Cardiac muscle cell (in vitro differentiated cells and primary cell): ENCODE results near the gene HELZ2. TPM values are rescaled to one million over a fixed set of nuclear protein-coding genes. Genes with fewer than 3 reads are reported as not detected.

ENCODE experiments used
- DNase-seq, 2 donors: peaks; one replicate each; pipeline versions ENCODE4 v3.0.0 to v3.0.0-alpha.2; 2010 to 2017; ENCODE audit warnings: low read depth in 1 of 2, low spot score in 1 of 2
- H3K27ac ChIP-seq: fragments of 200-600 bp; sonication (generic); 2 replicates; pipeline ENCODE4 v1.5.1; 2016
- H3K27me3 ChIP-seq: fragments of 200-600 bp; sonication (generic); 2 replicates; pipeline ENCODE4 v1.6.0; 2016; ENCODE audit warnings: control low read depth
- H3K36me3 ChIP-seq: fragments of 200-600 bp; sonication (generic); 2 replicates; pipeline ENCODE4 v1.5.1; 2016; ENCODE audit warnings: control low read depth
- H3K4me1 ChIP-seq: fragments of 200-600 bp; sonication (generic); 2 replicates; pipeline ENCODE4 v1.8.1; 2017; ENCODE audit warnings: low read depth, mild to moderate bottlenecking, mixed run types
- H3K4me3 ChIP-seq: fragments of 200-600 bp; sonication (generic); 2 replicates; pipeline ENCODE4 v1.5.1; 2016; ENCODE audit warnings: mild to moderate bottlenecking
- H3K9me3 ChIP-seq: fragments of 200-600 bp; sonication (generic); 2 replicates; pipeline ENCODE4 v1.5.1; 2017; ENCODE audit warnings: low read depth, mild to moderate bottlenecking, control low read depth
- CTCF ChIP-seq: IDR thresholded peaks from 2 replicates; pipeline ENCODE4 v1.5.1; 2012; ENCODE audit warnings: low read depth, mild to moderate bottlenecking, low read length
- polyA plus RNA-seq: library from polyadenylated mRNA; unstranded; fragments of >200 nt; fragmentation: Nextera tagmentation; extraction: Ambion mirVana; gene quantifications from 2 replicates; pipeline ENCODE4 v1.2.1, GENCODE V29; 2016
- total RNA-seq: library from RNA; depleted of rRNA; stranded (reverse); fragments of >200 nt; gene quantifications from 2 replicates; pipeline ENCODE4 v1.2.3, GENCODE V29; 2016

Gene HELZ2
- total and polyA plus RNA-seq, 2 experiments from 2014 or later, result 1.7 to 14.3 TPM

GRCh38 chr20:63534831-63535651 lies 39.0 kb downstream of the HELZ2 start:
- DNase-seq, result no peak
- Histone ChIP-seq H3K9me3 (no peaks in the 10 kb centered on the region), H3K4me1 (peaks cover 11% of the 10 kb centered on the region), H3K27me3 (no peaks in the 10 kb centered on the region), H3K4me3 (no peak overlapping the region), H3K36me3 (no peaks in the 10 kb centered on the region), H3K27ac (no peak overlapping the region)
- TF ChIP-seq CTCF, result no peak

DNA sequence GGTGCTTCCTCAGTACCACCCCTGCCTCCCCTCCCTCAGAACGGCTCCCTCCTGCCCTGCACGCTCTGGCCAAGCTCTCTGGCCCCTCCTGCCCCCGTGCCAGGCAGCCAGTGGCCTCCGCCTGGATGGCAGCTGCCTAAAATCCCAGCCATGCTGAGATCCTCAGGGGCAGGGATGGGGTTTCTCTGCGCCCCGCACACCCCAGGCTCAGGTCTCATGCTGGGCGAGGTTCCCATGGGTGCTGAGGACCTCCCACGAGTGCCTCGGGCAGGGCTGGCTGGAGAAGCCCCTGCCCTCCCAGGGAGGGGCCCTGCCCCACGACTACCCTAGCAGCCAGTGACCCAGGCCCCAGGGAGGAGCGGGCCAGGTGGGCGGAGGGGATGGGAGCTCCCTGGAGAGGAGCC lies 39.6 kb downstream of the HELZ2 start:
- no peaks in the 10 kb centered on the region for H3K27me3 ChIP-seq
- no peaks in the 10 kb centered on the region for H3K9me3 ChIP-seq
- no peaks in the 10 kb centered on the region for H3K36me3 ChIP-seq
- H3K27ac ChIP-seq, result no peak overlapping the region
- no peak for TF ChIP-seq CTCF
- no peak for DNase-seq
- no peak overlapping the region for H3K4me3 ChIP-seq
- peaks cover 11% of the 10 kb centered on the region for H3K4me1 ChIP-seq

- no peak for TF ChIP-seq CTCF
- H3K27ac ChIP-seq, result no peak overlapping the region
- H3K9me3 ChIP-seq, result no peaks in the 10 kb centered on the region
- peaks cover 11% of the 10 kb centered on the region for H3K4me1 ChIP-seq
- no peaks in the 10 kb centered on the region for H3K36me3 ChIP-seq
- H3K27me3 ChIP-seq, result no peaks in the 10 kb centered on the region
- no peak for DNase-seq
- no peak overlapping the region for H3K4me3 ChIP-seq
Observed at GRCh38 chr20:63533871-63534393, 40.1 kb downstream of the HELZ2 start.

DNA sequence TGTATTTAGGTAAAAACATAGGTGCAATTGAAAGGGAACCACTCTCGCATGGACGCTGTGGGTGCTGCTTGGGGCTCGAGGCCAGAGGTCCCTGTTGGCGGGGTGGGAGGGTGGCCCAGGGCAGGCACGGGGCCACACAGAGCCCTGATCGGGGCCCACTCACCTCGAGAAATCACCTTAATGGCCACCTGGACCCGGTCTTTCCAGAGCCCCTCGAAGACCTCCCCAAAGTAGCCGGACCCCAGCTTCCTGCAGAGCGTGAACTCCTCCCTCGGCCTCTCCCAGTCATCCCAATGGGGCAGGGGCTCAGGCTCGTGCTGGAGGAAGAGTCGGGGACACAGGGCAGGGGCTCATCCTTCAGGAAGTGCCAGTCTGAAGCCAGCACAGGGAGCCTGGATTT lies 40.7 kb downstream of the HELZ2 start:
- Histone ChIP-seq H3K27ac (no peak overlapping the region), H3K9me3 (no peaks in the 10 kb centered on the region), H3K4me1 (peaks cover 11% of the 10 kb centered on the region), H3K27me3 (no peaks in the 10 kb centered on the region), H3K36me3 (no peaks in the 10 kb centered on the region), H3K4me3 (no peak overlapping the region)
- no peak for DNase-seq
- no peak for TF ChIP-seq CTCF

GRCh38 chr20:63532449-63532971 lies 41.5 kb downstream of the HELZ2 start:
- H3K4me1 ChIP-seq, result peaks cover 11% of the 10 kb centered on the region
- no peak for DNase-seq
- no peaks in the 10 kb centered on the region for H3K27me3 ChIP-seq
- no peaks in the 10 kb centered on the region for H3K9me3 ChIP-seq
- no peak for TF ChIP-seq CTCF
- H3K36me3 ChIP-seq, result no peaks in the 10 kb centered on the region
- H3K4me3 ChIP-seq, result no peak overlapping the region
- no peak overlapping the region for H3K27ac ChIP-seq
